K562 (cell line): ENCODE data around the gene UPK3A. TPM values are rescaled to one million over a fixed set of nuclear protein-coding genes. Genes with fewer than 3 reads are reported as not detected.

Source experiments
- FOSL1 ChIP-seq: fragments of 200-800 bp; sonication (Bioruptor generic); conservative IDR thresholded peaks from 2 replicates; pipeline ENCODE4 v1.6.1; 2016; ENCODE audit warnings: missing genetic modification characterization, missing compliant biosample characterization
- MEF2D ChIP-seq: conservative IDR thresholded peaks from 2 replicates; pipeline ENCODE4 v1.6.1; 2016; ENCODE audit warnings: low read depth, missing genetic modification characterization, missing compliant biosample characterization
- MYBL2 ChIP-seq, 2 experiments: fragments of 450-650 bp in 1 of 2; sonication (generic) in 1 of 2; formaldehyde crosslinking in 1 of 2; IDR thresholded peaks; 2 replicates each; pipeline versions ENCODE4 v1.6.1 to v1.8.1; 2017 to 2022; ENCODE audit warnings: borderline replicate concordance in 1 of 2, inconsistent platforms in 1 of 2, low read depth in 1 of 2, mild to moderate bottlenecking in 1 of 2, missing genetic modification reagents in 1 of 2, moderate library complexity in 1 of 2
- RUNX1 ChIP-seq: sonication (generic); IDR thresholded peaks from 2 replicates; pipeline ENCODE4 v1.6.1; 2016; ENCODE audit warnings: antibody characterized with exemption, low read depth
- polyA plus RNA-seq, 8 experiments: library from polyadenylated mRNA; depleted of rRNA in 4 of 8; stranded (reverse) in 5 of 8; unstranded in 3 of 8; fragments of >200 nt; fragmentation: Nextera tagmentation in 2 of 8; fragmentation: Illumina TruSeq in 1 of 8; extraction: Ambion mirVana in 2 of 8; extraction: Trizol in 1 of 8; gene quantifications; 2 replicates each; pipeline versions ENCODE4 v1.2.1 to v1.2.3, GENCODE V29; 2011 to 2014; ENCODE audit warnings: inconsistent platforms in 1 of 8, missing spikeins in 1 of 8
- total RNA-seq, 7 experiments: library from RNA; depleted of rRNA in 6 of 7; stranded (reverse); fragments of >200 nt in 6 of 7; fragmentation: Illumina TruSeq in 2 of 7; extraction: Trizol in 2 of 7; gene quantifications; 2 replicates each; pipeline versions ENCODE4 v1.2.1 to v1.2.3, GENCODE V29; 2011 to 2021; ENCODE audit warnings: low replicate concordance in 1 of 7
- TF ChIP-seq, protein P1 (sequence below): sonication (generic); formaldehyde crosslinking; IDR thresholded peaks from 2 replicates; pipeline ENCODE4 v1.8.0; 2022; ENCODE audit warnings: mild to moderate bottlenecking, missing genetic modification reagents

UPK3A gene
- total and polyA plus RNA-seq, 9 of the 15 experiments (the other 6 are each of a cell fraction or from before 2014, with no cell fraction given), result not detected

DNA sequence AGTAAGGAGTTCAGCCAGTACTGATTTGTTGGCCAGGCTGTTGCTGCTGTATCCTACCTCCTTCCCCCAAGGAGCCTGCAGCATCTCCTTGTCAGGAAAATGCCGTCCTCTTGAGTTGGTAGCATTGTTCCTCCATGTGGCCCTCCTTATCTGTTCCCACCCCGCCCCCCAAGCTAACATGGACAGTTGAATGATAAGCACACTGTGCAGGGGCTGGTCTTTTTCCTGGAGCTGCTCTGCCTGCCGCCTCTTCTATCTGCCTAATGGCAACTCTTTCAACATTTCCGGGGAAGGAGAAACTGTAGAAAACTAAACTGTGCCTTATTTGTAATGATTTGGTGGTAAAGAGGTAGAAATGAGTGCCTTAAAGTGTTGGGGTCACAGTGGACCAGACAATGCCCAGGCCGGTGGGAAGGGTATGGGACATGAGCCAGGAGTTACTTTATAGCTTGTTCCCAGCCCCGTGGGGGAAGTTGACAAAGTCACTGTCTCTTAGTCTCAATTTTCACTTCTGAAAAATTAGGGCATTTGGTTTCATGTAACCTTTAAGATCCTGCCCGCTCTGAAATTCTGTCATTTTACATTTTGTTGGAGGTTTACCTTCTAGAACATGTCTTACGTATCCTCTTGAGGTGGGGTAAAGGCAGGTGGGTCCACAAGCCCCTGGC lies 29.4 kb downstream of the UPK3A start (continued):
- TF ChIP-seq, protein P1, sequence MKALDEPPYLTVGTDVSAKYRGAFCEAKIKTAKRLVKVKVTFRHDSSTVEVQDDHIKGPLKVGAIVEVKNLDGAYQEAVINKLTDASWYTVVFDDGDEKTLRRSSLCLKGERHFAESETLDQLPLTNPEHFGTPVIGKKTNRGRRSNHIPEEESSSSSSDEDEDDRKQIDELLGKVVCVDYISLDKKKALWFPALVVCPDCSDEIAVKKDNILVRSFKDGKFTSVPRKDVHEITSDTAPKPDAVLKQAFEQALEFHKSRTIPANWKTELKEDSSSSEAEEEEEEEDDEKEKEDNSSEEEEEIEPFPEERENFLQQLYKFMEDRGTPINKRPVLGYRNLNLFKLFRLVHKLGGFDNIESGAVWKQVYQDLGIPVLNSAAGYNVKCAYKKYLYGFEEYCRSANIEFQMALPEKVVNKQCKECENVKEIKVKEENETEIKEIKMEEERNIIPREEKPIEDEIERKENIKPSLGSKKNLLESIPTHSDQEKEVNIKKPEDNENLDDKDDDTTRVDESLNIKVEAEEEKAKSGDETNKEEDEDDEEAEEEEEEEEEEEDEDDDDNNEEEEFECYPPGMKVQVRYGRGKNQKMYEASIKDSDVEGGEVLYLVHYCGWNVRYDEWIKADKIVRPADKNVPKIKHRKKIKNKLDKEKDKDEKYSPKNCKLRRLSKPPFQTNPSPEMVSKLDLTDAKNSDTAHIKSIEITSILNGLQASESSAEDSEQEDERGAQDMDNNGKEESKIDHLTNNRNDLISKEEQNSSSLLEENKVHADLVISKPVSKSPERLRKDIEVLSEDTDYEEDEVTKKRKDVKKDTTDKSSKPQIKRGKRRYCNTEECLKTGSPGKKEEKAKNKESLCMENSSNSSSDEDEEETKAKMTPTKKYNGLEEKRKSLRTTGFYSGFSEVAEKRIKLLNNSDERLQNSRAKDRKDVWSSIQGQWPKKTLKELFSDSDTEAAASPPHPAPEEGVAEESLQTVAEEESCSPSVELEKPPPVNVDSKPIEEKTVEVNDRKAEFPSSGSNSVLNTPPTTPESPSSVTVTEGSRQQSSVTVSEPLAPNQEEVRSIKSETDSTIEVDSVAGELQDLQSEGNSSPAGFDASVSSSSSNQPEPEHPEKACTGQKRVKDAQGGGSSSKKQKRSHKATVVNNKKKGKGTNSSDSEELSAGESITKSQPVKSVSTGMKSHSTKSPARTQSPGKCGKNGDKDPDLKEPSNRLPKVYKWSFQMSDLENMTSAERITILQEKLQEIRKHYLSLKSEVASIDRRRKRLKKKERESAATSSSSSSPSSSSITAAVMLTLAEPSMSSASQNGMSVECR (CRISPR knock-in tag), result no peak
- no peak for TF ChIP-seq FOSL1 (tag)
- no peak for TF ChIP-seq MEF2D
- TF ChIP-seq MYBL2 (IDR thresholded peaks at IDR 0.05; ENCODE audit: low read depth), result no peak
- no peak for TF ChIP-seq MYBL2 (CRISPR knock-in tag; IDR thresholded peaks at IDR 0.05; ENCODE audit: borderline replicate concordance)
- TF ChIP-seq RUNX1, result no peak
